ENCODE results near the gene RERE. TPM values are rescaled to one million over a fixed set of nuclear protein-coding genes. Genes with fewer than 3 reads are reported as not detected.
A peak's percentile ranks its signal among the peaks of the same experiment; 100 is the strongest.

RERE gene
- total and polyA plus RNA-seq, 7 donors: 38.8 to 308 (median 99.7) TPM

- H3K36me3 ChIP-seq (ENCODE audit: insufficient read depth in 1 of 2, low read depth in 1 of 2): peaks cover 0 to under 1% of the 10 kb centered on the region in 2 donors
- H3K4me1 ChIP-seq: peaks cover 78% of the 10 kb centered on the region
- WGBS, 3 donors: 40 to 51% (median 43%) methylated on average over 10 of the region's 10 CpGs
- H3K9me3 ChIP-seq: no peaks in the 10 kb centered on the region
- intact Hi-C loops (cut with DNase I): no loop called here
- H3K4me3 ChIP-seq: no peak overlapping the region
- no peak for ATAC-seq
- TF ChIP-seq CTCF (IDR thresholded peaks at IDR 0.05): no peak
- peak overlapping the region; percentile 62 for H3K27ac ChIP-seq
- H3K27me3 ChIP-seq (ENCODE audit: insufficient read depth in 3 of 3, low read length in 2 of 3): no peaks in the 10 kb centered on the region
- no peak for DNase-seq
Observed at GRCh38 chr1:8394456-8395321, 422.8 kb downstream of the RERE start.

DNA sequence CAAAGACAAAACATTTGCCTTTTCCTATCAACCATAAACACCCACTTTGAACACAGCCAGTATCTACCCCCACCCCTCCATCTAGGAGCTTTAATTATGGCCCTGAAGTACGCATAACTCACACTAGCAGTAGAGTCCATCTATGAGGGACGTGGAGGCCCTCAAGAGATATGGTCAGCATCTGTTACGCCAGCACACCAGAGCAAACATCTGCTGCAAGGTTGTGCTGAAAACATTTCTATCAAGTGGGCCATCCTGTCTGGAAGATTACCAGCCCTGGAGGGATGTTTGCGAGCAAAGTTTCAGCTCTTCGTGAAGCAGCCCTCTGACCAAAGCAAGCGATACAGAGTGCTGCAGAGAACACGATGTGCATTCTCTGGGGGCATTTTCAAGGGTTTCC is 424.9 kb downstream of the RERE start:
- Histone ChIP-seq H3K27me3 (ENCODE audit: insufficient read depth in 3 of 3, low read length in 2 of 3) (no peaks in the 10 kb centered on the region), H3K36me3 (ENCODE audit: insufficient read depth in 1 of 2, low read depth in 1 of 2) (peaks cover 2 to 9% of the 10 kb centered on the region in 2 donors), H3K4me1 (peaks cover 61% of the 10 kb centered on the region), H3K4me3 (no peak overlapping the region), H3K9me3 (no peaks in the 10 kb centered on the region), H3K27ac (peak overlapping the region; percentile 12)
- DNase-seq (no peak), ATAC-seq (no peak)
- no peak for TF ChIP-seq CTCF (IDR thresholded peaks at IDR 0.05)
- WGBS, 3 donors: 56 to 67% (median 67%) methylated on average over 7 of the region's 7 CpGs
- intact Hi-C loops (cut with DNase I): no loop called here

DNA sequence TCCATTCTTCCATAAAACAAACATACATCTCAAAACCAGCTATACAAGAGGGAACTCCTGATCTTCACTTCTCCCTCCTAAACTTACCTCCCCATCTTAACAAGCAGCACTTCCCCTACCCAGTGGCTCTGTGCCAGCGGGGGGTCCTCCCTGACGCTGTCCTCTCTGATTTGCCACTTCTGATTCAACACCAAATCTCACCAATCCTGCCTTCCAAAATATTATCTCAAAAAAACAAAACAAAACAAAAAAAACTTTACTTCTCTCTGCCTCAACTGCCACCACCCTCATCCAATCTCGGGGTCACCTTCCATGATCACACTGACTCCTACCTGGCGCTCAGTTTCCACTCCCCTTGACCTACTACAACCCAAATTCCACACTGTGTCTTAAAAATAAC is 426.7 kb downstream of the RERE start:
- Histone ChIP-seq H3K27ac (peak overlapping the region; percentile 43), H3K4me3 (no peak overlapping the region), H3K4me1 (peaks cover 58% of the 10 kb centered on the region), H3K9me3 (no peaks in the 10 kb centered on the region), H3K36me3 (ENCODE audit: insufficient read depth in 1 of 2, low read depth in 1 of 2) (peaks cover 2 to 9% of the 10 kb centered on the region in 2 donors), H3K27me3 (ENCODE audit: insufficient read depth in 3 of 3, low read length in 2 of 3) (no peaks in the 10 kb centered on the region)
- 81 to 88% (median 84%) methylated on average over 4 of the region's 4 CpGs for WGBS, 3 donors
- TF ChIP-seq CTCF (IDR thresholded peaks at IDR 0.05): no peak
- intact Hi-C loops (cut with DNase I): no loop called here
- ATAC-seq (no peak), DNase-seq (no peak)

DNA sequence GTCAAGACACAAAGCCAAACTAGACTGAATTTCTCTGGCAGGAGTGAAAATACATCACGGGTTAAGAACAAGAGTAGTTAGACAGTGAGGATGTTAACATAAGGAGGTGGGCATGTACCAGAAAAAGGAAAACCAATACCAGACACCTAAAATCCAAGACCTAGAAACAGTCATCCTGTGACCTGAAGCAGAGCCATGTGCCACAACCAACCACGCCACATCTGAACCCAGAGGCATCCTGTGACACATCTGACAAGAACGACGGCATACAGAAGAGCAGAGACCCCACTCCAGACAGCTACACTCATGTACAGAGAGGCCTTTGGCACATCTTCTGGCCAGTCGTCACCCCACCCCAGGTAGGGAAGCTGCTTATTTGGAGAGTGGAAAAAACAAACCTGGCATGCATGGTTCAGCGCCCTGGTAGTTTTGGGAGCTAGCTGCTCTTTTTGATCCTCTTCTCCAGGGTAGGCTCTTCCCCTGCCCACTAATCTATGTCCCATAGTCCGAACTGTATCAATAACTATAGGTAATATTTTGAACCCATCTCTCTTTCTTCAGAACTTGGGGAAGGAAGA is 427.4 kb downstream of the RERE start:
- WGBS, 3 donors: 79 to 88% (median 87%) methylated on average over 7 of the region's 7 CpGs

More for the DNA sequence above, 427.4 kb downstream of the RERE start:
- peak in 3 of 4 donors; percentile 10 to 44 (median 14) for ATAC-seq
- Histone ChIP-seq H3K4me3 (no peak overlapping the region), H3K9me3 (no peaks in the 10 kb centered on the region), H3K27ac (peak overlapping the region; percentile 36), H3K4me1 (peaks cover 58% of the 10 kb centered on the region), H3K36me3 (ENCODE audit: insufficient read depth in 1 of 2, low read depth in 1 of 2) (peaks cover 2 to 9% of the 10 kb centered on the region in 2 donors), H3K27me3 (ENCODE audit: insufficient read depth in 3 of 3, low read length in 2 of 3) (no peaks in the 10 kb centered on the region)
- intact Hi-C loops (cut with DNase I): no loop called here
- no peak for DNase-seq
- TF ChIP-seq CTCF (IDR thresholded peaks at IDR 0.05): no peak
